Panc1 (cell line): ENCODE data around the gene DDB1. TPM values are rescaled to one million over a fixed set of nuclear protein-coding genes. Genes with fewer than 3 reads are reported as not detected.

ENCODE experiments used
- ATAC-seq: fragments of 200-7000 bp; cut with Tn5 transposase; 2 replicates; pipeline ENCODE4 v1.9.1; 2020; ENCODE audit warnings: mild to moderate bottlenecking, moderate library complexity
- BruUV-seq: library from RNA; stranded (reverse); fragments of 400-500 nt; replicated peaks from 2 replicates; lab custom pipeline; 2021; lab: Mats Ljungman, UMichigan
- CTCF ChIA-PET: fragments of 300-600 bp; sonication (Branson Sonifier 250); formaldehyde crosslinking; loops from one replicate; lab custom pipeline; 2022; ENCODE audit warnings: antibody characterized with exemption; lab: Charles Lee
- POLR2A ChIA-PET: fragments of 300-600 bp; sonication (Branson Sonifier 250); formaldehyde crosslinking; loops from one replicate; lab custom pipeline; 2022; ENCODE audit warnings: antibody characterized with exemption; lab: Charles Lee
- DNase-seq: peaks from one replicate; pipeline ENCODE4 v3.0.0-alpha.2; 2010; ENCODE audit warnings: low read depth, low spot score
- H3K27ac ChIP-seq: 2 replicates; pipeline ENCODE4 v1.5.1; 2011; ENCODE audit warnings: mild to moderate bottlenecking, low read length, inconsistent platforms
- H3K27me3 ChIP-seq: fragments of 200-500 bp; sonication (Bioruptor generic); 2 replicates; pipeline ENCODE4 v1.6.0; 2014; ENCODE audit warnings: low read length, inconsistent platforms; ENCODE audit not compliant: control insufficient read depth, insufficient read depth
- H3K36me3 ChIP-seq: fragments of 200-500 bp; sonication (Bioruptor generic); 2 replicates; pipeline ENCODE4 v1.5.1; 2014; ENCODE audit warnings: inconsistent platforms, mild to moderate bottlenecking, low read length, moderate library complexity; ENCODE audit not compliant: control insufficient read depth, insufficient read depth
- H3K4me1 ChIP-seq: 2 replicates; pipeline ENCODE4 v1.5.1; 2011; ENCODE audit warnings: inconsistent platforms, mild to moderate bottlenecking, low read length, moderate library complexity; ENCODE audit not compliant: control insufficient read depth, insufficient read depth
- H3K4me3 ChIP-seq, 2 experiments: 2 replicates each; pipeline ENCODE4 v1.5.1; 2011 to 2012; ENCODE audit warnings: low read depth in 2 of 2, low read length in 2 of 2, mild to moderate bottlenecking in 2 of 2, inconsistent platforms in 1 of 2, moderate library complexity in 1 of 2
- H3K9me3 ChIP-seq: fragments of 200-500 bp; sonication (Bioruptor generic); 2 replicates; pipeline ENCODE4 v1.5.1; 2014; ENCODE audit warnings: low read depth, mild to moderate bottlenecking, inconsistent platforms, low read length, moderate library complexity; ENCODE audit not compliant: control insufficient read depth, insufficient read depth
- CTCF ChIP-seq: fragments of 450-650 bp; IDR thresholded peaks from 2 replicates; pipeline ENCODE4 v1.5.1; 2017; ENCODE audit warnings: mild to moderate bottlenecking
- POLR2AphosphoS5 ChIP-seq: IDR thresholded peaks from 2 replicates; pipeline ENCODE4 v1.6.1; 2012; ENCODE audit warnings: mild to moderate bottlenecking, low read depth, low read length, moderate library complexity
- REST ChIP-seq, 2 experiments: IDR thresholded peaks; 2 replicates each; pipeline ENCODE4 v1.6.1; 2011 to 2012; ENCODE audit warnings: low read depth in 2 of 2, control low read depth in 1 of 2, low read length in 1 of 2, mild to moderate bottlenecking in 1 of 2, moderate library complexity in 1 of 2; ENCODE audit not compliant: insufficient read depth in 1 of 2
- SIN3A ChIP-seq: IDR thresholded peaks from 2 replicates; pipeline ENCODE4 v1.6.1; 2012; ENCODE audit warnings: low read depth, mild to moderate bottlenecking, low read length, moderate library complexity, borderline replicate concordance; ENCODE audit not compliant: insufficient read depth
- TCF7L2 ChIP-seq: IDR thresholded peaks from 2 replicates; pipeline ENCODE4 v1.6.1; 2011; ENCODE audit warnings: mild to moderate bottlenecking, low read depth, low read length, inconsistent platforms
- in situ Hi-C: cut with HindIII; loops from 2 replicates; pipeline ENCODE4 v1.10.0; 2016; ENCODE audit warnings: low sequenced_read_pairs, low pct_unique_long_range_greater_than_20kb
- intact Hi-C: fragments of 100-400 bp; cut with micrococcal nuclease; formaldehyde crosslinking; loops from one replicate; pipeline ENCODE4 v1.10.0; 2022; ENCODE audit not compliant: unreplicated experiment
- total RNA-seq: library from RNA; stranded (reverse); gene quantifications from one replicate; pipeline ENCODE4 v1.2.1, GENCODE V29; 2021; ENCODE audit not compliant: unreplicated experiment

The DDB1 gene
- total RNA-seq, 1 experiment from 2014 or later = 217 TPM

GRCh38 chr11:61342207-61342803, 9.4 kb upstream of the DDB1 start:
- intact Hi-C loops (no loop called here), in situ Hi-C loops (no loop called here)
- no peaks in the 10 kb centered on the region for H3K36me3 ChIP-seq
- DNase-seq (no peak), ATAC-seq (no peak)
- ChIA-PET CTCF (no interaction called here), POLR2A (no interaction called here)
- H3K9me3 ChIP-seq = no peaks in the 10 kb centered on the region
- no TSS peak for BruUV-seq
- no peak overlapping the region for H3K4me3 ChIP-seq
- H3K27ac ChIP-seq = no peak overlapping the region
- TF ChIP-seq REST (IDR thresholded peaks at IDR 0.05; ENCODE audit: insufficient read depth in 1 of 2, low read depth in 2 of 2, low read length in 1 of 2) = no peak
- TF ChIP-seq CTCF = no peak
- TF ChIP-seq TCF7L2 = no peak
- TF ChIP-seq POLR2AphosphoS5 = no peak
- TF ChIP-seq SIN3A = no peak
- no peaks in the 10 kb centered on the region for H3K27me3 ChIP-seq
- H3K4me1 ChIP-seq = no peaks in the 10 kb centered on the region; the same call in 1 of the 2 replicates

GRCh38 chr11:61341706-61342105, 8.8 kb upstream of the DDB1 start:
- no peak for ATAC-seq
- H3K4me3 ChIP-seq = no peak overlapping the region
- CTCF ChIA-PET = no interaction called here

More at GRCh38 chr11:61341706-61342105, 8.8 kb upstream of the DDB1 start:
- in situ Hi-C loops (no loop called here), intact Hi-C loops (no loop called here)
- Histone ChIP-seq H3K4me1 (no peaks in the 10 kb centered on the region; the same call in 1 of the 2 replicates), H3K9me3 (no peaks in the 10 kb centered on the region), H3K27me3 (no peaks in the 10 kb centered on the region), H3K27ac (no peak overlapping the region), H3K36me3 (no peaks in the 10 kb centered on the region)
- POLR2A ChIA-PET = no interaction called here
- no TSS peak for BruUV-seq
- no peak for TF ChIP-seq REST (IDR thresholded peaks at IDR 0.05; ENCODE audit: insufficient read depth in 1 of 2, low read depth in 2 of 2, low read length in 1 of 2)
- TF ChIP-seq CTCF = no peak
- TF ChIP-seq TCF7L2 = no peak
- TF ChIP-seq SIN3A = no peak
- TF ChIP-seq POLR2AphosphoS5 = no peak
- DNase-seq = no peak
